ENCODE results near the gene MDH2.
"Not testable (repeated sequence)": the region's sequence is repeated elsewhere in the genome, so short reads cannot be mapped to it uniquely, and the experiment has no call there.

The MDH2 gene

DNA sequence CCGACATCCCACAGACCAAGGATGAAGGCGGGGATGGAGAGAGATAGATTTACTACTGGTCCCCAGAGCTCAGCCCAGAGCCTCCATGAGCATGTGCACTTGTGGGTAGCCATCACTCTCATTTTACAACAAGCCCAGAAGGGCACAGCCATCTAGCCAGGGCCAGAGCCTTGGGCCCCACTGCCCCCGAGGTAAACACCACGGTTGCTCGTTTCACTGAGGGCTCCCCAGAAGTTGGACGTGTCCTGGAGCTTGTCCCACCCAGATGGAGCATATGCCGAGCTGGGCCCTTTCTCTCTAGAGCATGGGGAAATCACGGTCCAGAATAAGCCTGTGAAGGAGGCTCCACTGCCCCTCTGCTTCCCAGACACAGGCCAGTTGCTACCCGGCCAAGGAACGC is 44.6 kb upstream of the MDH2 start:
- TF ChIP-seq, protein P1, sequence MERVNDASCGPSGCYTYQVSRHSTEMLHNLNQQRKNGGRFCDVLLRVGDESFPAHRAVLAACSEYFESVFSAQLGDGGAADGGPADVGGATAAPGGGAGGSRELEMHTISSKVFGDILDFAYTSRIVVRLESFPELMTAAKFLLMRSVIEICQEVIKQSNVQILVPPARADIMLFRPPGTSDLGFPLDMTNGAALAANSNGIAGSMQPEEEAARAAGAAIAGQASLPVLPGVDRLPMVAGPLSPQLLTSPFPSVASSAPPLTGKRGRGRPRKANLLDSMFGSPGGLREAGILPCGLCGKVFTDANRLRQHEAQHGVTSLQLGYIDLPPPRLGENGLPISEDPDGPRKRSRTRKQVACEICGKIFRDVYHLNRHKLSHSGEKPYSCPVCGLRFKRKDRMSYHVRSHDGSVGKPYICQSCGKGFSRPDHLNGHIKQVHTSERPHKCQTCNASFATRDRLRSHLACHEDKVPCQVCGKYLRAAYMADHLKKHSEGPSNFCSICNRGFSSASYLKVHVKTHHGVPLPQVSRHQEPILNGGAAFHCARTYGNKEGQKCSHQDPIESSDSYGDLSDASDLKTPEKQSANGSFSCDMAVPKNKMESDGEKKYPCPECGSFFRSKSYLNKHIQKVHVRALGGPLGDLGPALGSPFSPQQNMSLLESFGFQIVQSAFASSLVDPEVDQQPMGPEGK (CRISPR knock-in tag; IDR thresholded peaks at IDR 0.05; ENCODE audit: borderline replicate concordance), result no peak
- TF ChIP-seq ISL1 (CRISPR knock-in tag; IDR thresholded peaks at IDR 0.05) (no peak), BACH2 (CRISPR knock-in tag; IDR thresholded peaks at IDR 0.05; ENCODE audit: borderline replicate concordance) (no peak), RARB (CRISPR knock-in tag; IDR thresholded peaks at IDR 0.05) (no peak), ZFP3 (CRISPR knock-in tag; IDR thresholded peaks at IDR 0.05) (no peak), SNAI2 (CRISPR knock-in tag; IDR thresholded peaks at IDR 0.05) (no peak), ZNF565 (CRISPR knock-in tag; conservative IDR thresholded peaks at IDR 0.05; ENCODE audit: low read depth) (no peak), ESRRG (CRISPR knock-in tag; IDR thresholded peaks at IDR 0.05) (no peak)
- TF ChIP-seq, protein P2, sequence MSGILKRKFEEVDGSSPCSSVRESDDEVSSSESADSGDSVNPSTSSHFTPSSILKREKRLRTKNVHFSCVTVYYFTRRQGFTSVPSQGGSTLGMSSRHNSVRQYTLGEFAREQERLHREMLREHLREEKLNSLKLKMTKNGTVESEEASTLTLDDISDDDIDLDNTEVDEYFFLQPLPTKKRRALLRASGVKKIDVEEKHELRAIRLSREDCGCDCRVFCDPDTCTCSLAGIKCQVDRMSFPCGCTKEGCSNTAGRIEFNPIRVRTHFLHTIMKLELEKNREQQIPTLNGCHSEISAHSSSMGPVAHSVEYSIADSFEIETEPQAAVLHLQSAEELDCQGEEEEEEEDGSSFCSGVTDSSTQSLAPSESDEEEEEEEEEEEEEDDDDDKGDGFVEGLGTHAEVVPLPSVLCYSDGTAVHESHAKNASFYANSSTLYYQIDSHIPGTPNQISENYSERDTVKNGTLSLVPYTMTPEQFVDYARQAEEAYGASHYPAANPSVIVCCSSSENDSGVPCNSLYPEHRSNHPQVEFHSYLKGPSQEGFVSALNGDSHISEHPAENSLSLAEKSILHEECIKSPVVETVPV (CRISPR knock-in tag; IDR thresholded peaks at IDR 0.05), result no peak
- TF ChIP-seq, protein P3, sequence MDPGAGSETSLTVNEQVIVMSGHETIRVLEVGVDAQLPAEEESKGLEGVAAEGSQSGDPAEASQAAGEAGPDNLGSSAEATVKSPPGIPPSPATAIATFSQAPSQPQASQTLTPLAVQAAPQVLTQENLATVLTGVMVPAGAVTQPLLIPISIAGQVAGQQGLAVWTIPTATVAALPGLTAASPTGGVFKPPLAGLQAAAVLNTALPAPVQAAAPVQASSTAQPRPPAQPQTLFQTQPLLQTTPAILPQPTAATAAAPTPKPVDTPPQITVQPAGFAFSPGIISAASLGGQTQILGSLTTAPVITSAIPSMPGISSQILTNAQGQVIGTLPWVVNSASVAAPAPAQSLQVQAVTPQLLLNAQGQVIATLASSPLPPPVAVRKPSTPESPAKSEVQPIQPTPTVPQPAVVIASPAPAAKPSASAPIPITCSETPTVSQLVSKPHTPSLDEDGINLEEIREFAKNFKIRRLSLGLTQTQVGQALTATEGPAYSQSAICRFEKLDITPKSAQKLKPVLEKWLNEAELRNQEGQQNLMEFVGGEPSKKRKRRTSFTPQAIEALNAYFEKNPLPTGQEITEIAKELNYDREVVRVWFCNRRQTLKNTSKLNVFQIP (CRISPR knock-in tag; IDR thresholded peaks at IDR 0.05; ENCODE audit: borderline replicate concordance, low read depth), result no peak
- no peak for ATAC-seq

DNA sequence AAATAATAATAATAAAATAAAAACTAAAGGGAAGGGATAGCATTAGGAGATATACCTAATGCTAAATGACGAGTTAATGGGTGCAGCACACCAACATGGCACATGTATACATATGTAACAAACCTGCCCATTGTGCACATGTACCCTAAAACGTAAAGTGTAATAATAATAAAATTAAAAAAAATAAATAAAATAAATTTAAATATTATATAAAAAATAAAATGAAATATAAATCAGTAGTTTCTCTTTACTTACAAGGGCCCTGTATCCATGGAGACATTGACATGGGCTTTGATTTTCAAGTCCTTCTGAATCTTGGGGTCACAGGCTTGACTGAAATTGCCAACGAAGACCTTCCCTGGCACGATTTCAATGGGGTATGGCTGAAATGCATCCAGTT is 42.9 kb upstream of the MDH2 start:
- not testable (repeated sequence) for ATAC-seq

DNA sequence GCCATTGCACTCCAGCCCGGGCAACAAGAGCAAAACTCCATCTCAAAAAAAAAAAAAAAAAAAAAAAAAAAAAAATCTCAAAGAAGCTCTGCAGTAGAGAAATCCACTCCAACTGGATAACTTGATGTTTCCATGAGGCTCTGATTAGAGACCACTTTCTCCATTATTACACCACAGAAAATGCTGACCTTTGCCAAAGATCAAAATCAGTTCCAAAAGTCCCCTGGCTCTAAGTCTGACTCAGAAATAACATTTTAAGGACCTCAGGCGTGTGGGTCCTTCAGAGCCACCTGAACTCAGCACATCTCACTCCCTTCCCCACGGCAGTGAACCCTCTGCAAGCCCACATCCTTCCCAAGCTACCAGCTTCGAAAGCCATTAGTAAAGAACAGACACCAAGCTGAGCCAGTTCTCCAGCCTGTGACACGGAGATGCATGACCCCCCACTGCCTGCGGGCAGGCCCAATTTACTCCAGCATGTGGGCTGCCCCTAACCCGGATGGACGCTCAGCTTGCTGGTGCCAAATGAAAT is 39.7 kb upstream of the MDH2 start:
- no peak for ATAC-seq
- TF ChIP-seq, protein P3 (CRISPR knock-in tag; IDR thresholded peaks at IDR 0.05; ENCODE audit: borderline replicate concordance, low read depth), result no peak
- no peak for TF ChIP-seq OSR1 (CRISPR knock-in tag; IDR thresholded peaks at IDR 0.05)
- TF ChIP-seq, protein P4, sequence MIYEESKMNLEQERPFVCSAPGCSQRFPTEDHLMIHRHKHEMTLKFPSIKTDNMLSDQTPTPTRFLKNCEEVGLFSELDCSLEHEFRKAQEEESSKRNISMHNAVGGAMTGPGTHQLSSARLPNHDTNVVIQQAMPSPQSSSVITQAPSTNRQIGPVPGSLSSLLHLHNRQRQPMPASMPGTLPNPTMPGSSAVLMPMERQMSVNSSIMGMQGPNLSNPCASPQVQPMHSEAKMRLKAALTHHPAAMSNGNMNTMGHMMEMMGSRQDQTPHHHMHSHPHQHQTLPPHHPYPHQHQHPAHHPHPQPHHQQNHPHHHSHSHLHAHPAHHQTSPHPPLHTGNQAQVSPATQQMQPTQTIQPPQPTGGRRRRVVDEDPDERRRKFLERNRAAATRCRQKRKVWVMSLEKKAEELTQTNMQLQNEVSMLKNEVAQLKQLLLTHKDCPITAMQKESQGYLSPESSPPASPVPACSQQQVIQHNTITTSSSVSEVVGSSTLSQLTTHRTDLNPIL (CRISPR knock-in tag; IDR thresholded peaks at IDR 0.05; ENCODE audit: low read depth), result no peak
- no peak for TF ChIP-seq TOX (CRISPR knock-in tag; IDR thresholded peaks at IDR 0.05; ENCODE audit: borderline replicate concordance)

DNA sequence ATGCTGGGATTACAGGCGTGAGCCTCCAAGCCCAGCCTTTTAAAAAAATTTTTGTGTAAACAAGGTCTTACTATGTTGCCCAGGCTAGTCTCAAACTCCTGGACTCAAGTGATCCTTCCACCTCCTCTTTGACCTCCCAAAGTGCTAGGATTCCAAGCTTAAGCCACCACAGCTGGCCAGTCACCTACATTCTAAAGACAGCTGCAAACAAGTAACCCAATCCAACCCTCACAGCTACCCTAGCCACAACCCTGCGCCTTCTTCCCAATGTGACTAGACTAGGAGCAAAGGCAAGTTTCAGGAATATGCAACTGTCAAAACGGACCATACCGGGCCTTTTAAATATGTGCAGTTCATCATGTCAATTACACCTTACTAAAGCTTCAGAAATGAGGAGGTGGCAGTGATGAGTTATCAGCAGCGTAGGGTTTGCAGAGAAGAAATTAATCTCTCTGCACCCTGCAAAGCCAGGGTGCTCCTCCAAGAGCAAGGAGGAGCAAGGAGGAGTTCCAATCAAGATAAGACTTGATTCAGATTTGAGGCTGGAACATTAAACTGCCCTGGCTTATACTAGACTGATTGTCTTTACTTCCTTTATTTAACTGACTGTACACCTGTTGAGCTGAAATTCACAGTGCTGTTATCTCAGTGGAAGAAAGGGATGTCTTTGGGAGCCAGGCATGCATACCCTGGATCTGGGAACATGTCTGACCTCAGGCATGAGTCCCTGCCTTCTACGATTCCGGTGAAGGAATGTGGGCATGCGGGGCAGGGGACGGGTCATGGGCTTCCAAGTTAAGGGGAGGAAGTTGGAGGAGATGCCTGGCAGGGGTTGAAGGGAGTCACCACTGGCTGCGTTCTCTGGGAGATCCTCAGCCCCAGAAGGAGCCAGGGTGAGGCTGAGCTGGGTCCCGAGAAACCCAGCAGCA is 38.0 kb upstream of the MDH2 start:
- ATAC-seq, result no peak
- TF ChIP-seq ZNF8 (CRISPR knock-in tag; IDR thresholded peaks at IDR 0.05) (no peak), ZNF565 (CRISPR knock-in tag; conservative IDR thresholded peaks at IDR 0.05; ENCODE audit: low read depth) (no peak), OSR1 (CRISPR knock-in tag; IDR thresholded peaks at IDR 0.05) (no peak), ZC3H10 (CRISPR knock-in tag; IDR thresholded peaks at IDR 0.05) (no peak), ISL1 (CRISPR knock-in tag; IDR thresholded peaks at IDR 0.05) (no peak)
- TF ChIP-seq, protein P3 (CRISPR knock-in tag; IDR thresholded peaks at IDR 0.05; ENCODE audit: borderline replicate concordance, low read depth), result no peak

Data from SK-N-SH treated with all-trans-retinoic acid at 6 μM for 48 hours (cell line).